DMS53 treated with DMSO at 0.1 percent for 48 hours (cell line): ENCODE measurements around the gene SPARC.
A peak's percentile ranks its signal among the peaks of the same experiment; 100 is the strongest.

ENCODE experiments used
- DNase-seq: peaks from one replicate; lab custom pipeline; 2025; ENCODE audit not compliant: unreplicated experiment; lab: John Stamatoyannopoulos, UW

Gene SPARC

GRCh38 chr5:151627650-151628049 lies 59.1 kb downstream of the SPARC start:
- DNase-seq, result no peak

- no peak for DNase-seq
Observed at GRCh38 chr5:151625285-151625684, 61.4 kb downstream of the SPARC start.

- DNase-seq, result no peak
Observed at GRCh38 chr5:151624476-151624875, 62.2 kb downstream of the SPARC start.

GRCh38 chr5:151622367-151623088 lies 64.2 kb downstream of the SPARC start:
- no peak for DNase-seq

GRCh38 chr5:151620461-151620840 lies 66.3 kb downstream of the SPARC start:
- DNase-seq, result no peak

- no peak for DNase-seq
Observed at GRCh38 chr5:151619812-151620460, 66.8 kb downstream of the SPARC start.

GRCh38 chr5:151618907-151619306 lies 67.8 kb downstream of the SPARC start:
- DNase-seq, result no peak

- peak; percentile 92 for DNase-seq
Observed at GRCh38 chr5:151617841-151618710, 68.6 kb downstream of the SPARC start.

GRCh38 chr5:151617383-151617840 lies 69.3 kb downstream of the SPARC start:
- no peak for DNase-seq

GRCh38 chr5:151615431-151615830 lies 71.3 kb downstream of the SPARC start:
- DNase-seq, result no peak

GRCh38 chr5:151614565-151614964 lies 72.2 kb downstream of the SPARC start:
- no peak for DNase-seq

GRCh38 chr5:151612689-151613427 lies 73.9 kb downstream of the SPARC start:
- DNase-seq, result peak; percentile 77

- no peak for DNase-seq
Observed at GRCh38 chr5:151611127-151611775, 75.5 kb downstream of the SPARC start.
